Activated CD4-positive, alpha-beta memory T cell treated with anti-CD3 and anti-CD28 coated beads, Interleukin-2, amount 10 ng/mL, durations not matched to agents 7 days and 5 days (primary cell): Measurements from ENCODE around the gene OOSP4B. TPM values are rescaled to one million over a fixed set of nuclear protein-coding genes. Genes with fewer than 3 reads are reported as not detected.

ENCODE experiments used
- CTCF ChIA-PET: fragments of 350-600 bp; sonication (Branson Sonifier 250); formaldehyde crosslinking; loops from one replicate; lab custom pipeline; 2021; ENCODE audit warnings: antibody characterized with exemption, inconsistent platforms; lab: Charles Lee
- POLR2A ChIA-PET: fragments of 350-600 bp; sonication (Branson Sonifier 250); formaldehyde crosslinking; loops from one replicate; lab custom pipeline; 2021; ENCODE audit warnings: antibody characterized with exemption; lab: Charles Lee
- DNase-seq: peaks from one replicate; pipeline ENCODE4 v3.0.0-alpha.2; 2020
- H3K27ac Mint-ChIP-seq: one replicate; pipeline ENCODE4 v1.8.0; 2021; ENCODE audit warnings: mild to moderate bottlenecking, mixed read lengths
- H3K27me3 Mint-ChIP-seq: one replicate; pipeline ENCODE4 v1.8.0; 2021; ENCODE audit warnings: mixed read lengths
- H3K36me3 Mint-ChIP-seq: one replicate; pipeline ENCODE4 v1.8.0; 2021; ENCODE audit warnings: low read depth, mixed read lengths
- H3K4me1 Mint-ChIP-seq: one replicate; pipeline ENCODE4 v1.8.0; 2021; ENCODE audit warnings: mixed read lengths
- H3K4me3 Mint-ChIP-seq: one replicate; pipeline ENCODE4 v1.8.0; 2021; ENCODE audit warnings: mild to moderate bottlenecking, mixed read lengths
- H3K9me3 Mint-ChIP-seq: one replicate; pipeline ENCODE4 v1.8.0; 2021; ENCODE audit warnings: mixed read lengths
- total RNA-seq, 2 experiments: library from RNA; stranded (reverse); gene quantifications; one replicate each; pipeline ENCODE4 v1.2.3, GENCODE V29; 2021

The OOSP4B gene
- total RNA-seq, 2 experiments from 2014 or later, result not detected

- DNase-seq, result no peak
- Mint-ChIP-seq H3K4me1 (no peaks in the 10 kb centered on the region), H3K36me3 (no peaks in the 10 kb centered on the region), H3K4me3 (no peak overlapping the region), H3K27me3 (peaks cover 4% of the 10 kb centered on the region), H3K27ac (no peak overlapping the region), H3K9me3 (no peaks in the 10 kb centered on the region)
- CTCF ChIA-PET, result interaction anchor here (0.6 kb wide), 1 partner anchor 11 kb away, joined by 3 read pairs; the partner anchor contains the start of gene MS4A2
- POLR2A ChIA-PET, result no interaction called here
Measured at GRCh38 chr11:60077216-60077817, 60.3 kb downstream of the OOSP4B start.

- H3K27ac Mint-ChIP-seq, result no peak overlapping the region
Measured at GRCh38 chr11:60077981-60078380, 61.0 kb downstream of the OOSP4B start.

GRCh38 chr11:60078745-60079144 is 61.8 kb downstream of the OOSP4B start:
- peaks cover 8% of the 10 kb centered on the region for H3K27me3 Mint-ChIP-seq
- DNase-seq, result no peak
- H3K27ac Mint-ChIP-seq, result no peak overlapping the region
- no peaks in the 10 kb centered on the region for H3K36me3 Mint-ChIP-seq
- no peak overlapping the region for H3K4me3 Mint-ChIP-seq
- POLR2A ChIA-PET, result no interaction called here
- no peaks in the 10 kb centered on the region for H3K4me1 Mint-ChIP-seq
- CTCF ChIA-PET, result no interaction called here
- H3K9me3 Mint-ChIP-seq, result no peaks in the 10 kb centered on the region

More at GRCh38 chr11:60077981-60078380, 61.0 kb downstream of the OOSP4B start:
- Mint-ChIP-seq H3K36me3 (no peaks in the 10 kb centered on the region), H3K4me3 (no peak overlapping the region), H3K9me3 (no peaks in the 10 kb centered on the region), H3K27me3 (peaks cover 8% of the 10 kb centered on the region), H3K4me1 (no peaks in the 10 kb centered on the region)
- POLR2A ChIA-PET, result no interaction called here
- CTCF ChIA-PET, result interaction anchor here (0.6 kb wide), 1 partner anchor 11 kb away, joined by 3 read pairs; the partner anchor contains the start of gene MS4A2
- no peak for DNase-seq

- Mint-ChIP-seq H3K9me3 (no peaks in the 10 kb centered on the region), H3K4me1 (no peaks in the 10 kb centered on the region), H3K4me3 (no peak overlapping the region), H3K36me3 (no peaks in the 10 kb centered on the region), H3K27ac (no peak overlapping the region), H3K27me3 (peaks cover 11% of the 10 kb centered on the region)
- ChIA-PET CTCF (no interaction called here), POLR2A (no interaction called here)
- DNase-seq, result no peak
Measured at GRCh38 chr11:60080535-60080934, 63.6 kb downstream of the OOSP4B start.

Other genes starting within 250 kb of the OOSP4B start
- gene MRPL16, start 206.4 kb upstream of the OOSP4B start, total RNA-seq, result 10 to 100 TPM; 77.0 to 77.7 TPM
- not detected for gene CBLIF, start 171.7 kb upstream of the OOSP4B start, total RNA-seq
- gene TCN1, start 150.7 kb upstream of the OOSP4B start, total RNA-seq, result not detected
- gene OOSP3, start 138.4 kb upstream of the OOSP4B start, total RNA-seq, result not detected
- gene OOSP1, start 78.7 kb upstream of the OOSP4B start, total RNA-seq, result not detected
- not detected for gene OOSP4A, start 53.1 kb upstream of the OOSP4B start, total RNA-seq
- not detected for gene OOSP2, start 23.2 kb downstream of the OOSP4B start, total RNA-seq
- gene MS4A3, start 39.5 kb downstream of the OOSP4B start, total RNA-seq, result not detected
- gene MS4A2, start 71.5 kb downstream of the OOSP4B start, total RNA-seq, result not detected
- gene MS4A6A, start 165.9 kb downstream of the OOSP4B start, total RNA-seq, result not detected
- gene MS4A4E, start 226.0 kb downstream of the OOSP4B start, total RNA-seq, result not detected